ENCODE data around the gene SIX2. TPM values are rescaled to one million over a fixed set of nuclear protein-coding genes. Genes with fewer than 3 reads are reported as not detected.

The SIX2 gene
- total and polyA plus RNA-seq, 8 donors, result 2.8 to 6.2 (median 3.6) TPM

DNA sequence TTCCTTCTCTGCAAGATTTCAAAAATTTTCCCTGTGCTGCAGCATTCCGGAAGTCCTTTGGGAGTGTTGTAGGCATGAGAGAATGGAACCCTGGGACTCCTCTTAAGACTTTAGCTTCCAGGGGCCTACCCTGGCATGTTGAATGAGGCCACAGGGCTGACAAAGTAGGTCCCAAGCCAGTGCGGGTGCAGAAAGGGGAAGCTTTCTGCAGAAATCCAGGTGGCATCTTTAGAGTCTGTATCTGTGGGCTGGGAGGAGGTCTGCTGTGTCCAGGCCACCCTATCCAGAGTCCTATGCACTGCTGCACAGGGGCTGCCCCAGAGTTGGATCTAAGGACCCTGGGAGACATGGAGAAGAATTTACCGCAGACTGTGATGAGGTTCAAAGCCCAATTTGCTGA, 1.9 kb upstream of the SIX2 start:
- Histone ChIP-seq H3K4me3 (no peak overlapping the region), H3K27ac (no peak overlapping the region), H3K27me3 (peaks cover 0 to 7% (median 0%) of the 10 kb centered on the region in 4 donors), H3K9me3 (no peaks in the 10 kb centered on the region), H3K4me1 (peaks cover 0 to 16% (median 8%) of the 10 kb centered on the region in 3 donors), H3K36me3 (no peaks in the 10 kb centered on the region)
- FAIRE-seq, result no peak
- ATAC-seq, result no peak
- DNase-seq, result peak in 1 of 6 donors; percentile 12
- intact Hi-C loops (cut with DNase I), result no loop called here
- 87 to 90% methylated on average over 3 of the region's 3 CpGs for WGBS, 2 donors
- TF ChIP-seq, protein P1, sequence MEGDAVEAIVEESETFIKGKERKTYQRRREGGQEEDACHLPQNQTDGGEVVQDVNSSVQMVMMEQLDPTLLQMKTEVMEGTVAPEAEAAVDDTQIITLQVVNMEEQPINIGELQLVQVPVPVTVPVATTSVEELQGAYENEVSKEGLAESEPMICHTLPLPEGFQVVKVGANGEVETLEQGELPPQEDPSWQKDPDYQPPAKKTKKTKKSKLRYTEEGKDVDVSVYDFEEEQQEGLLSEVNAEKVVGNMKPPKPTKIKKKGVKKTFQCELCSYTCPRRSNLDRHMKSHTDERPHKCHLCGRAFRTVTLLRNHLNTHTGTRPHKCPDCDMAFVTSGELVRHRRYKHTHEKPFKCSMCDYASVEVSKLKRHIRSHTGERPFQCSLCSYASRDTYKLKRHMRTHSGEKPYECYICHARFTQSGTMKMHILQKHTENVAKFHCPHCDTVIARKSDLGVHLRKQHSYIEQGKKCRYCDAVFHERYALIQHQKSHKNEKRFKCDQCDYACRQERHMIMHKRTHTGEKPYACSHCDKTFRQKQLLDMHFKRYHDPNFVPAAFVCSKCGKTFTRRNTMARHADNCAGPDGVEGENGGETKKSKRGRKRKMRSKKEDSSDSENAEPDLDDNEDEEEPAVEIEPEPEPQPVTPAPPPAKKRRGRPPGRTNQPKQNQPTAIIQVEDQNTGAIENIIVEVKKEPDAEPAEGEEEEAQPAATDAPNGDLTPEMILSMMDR (IDR thresholded peaks at IDR 0.05), result no peak

DNA sequence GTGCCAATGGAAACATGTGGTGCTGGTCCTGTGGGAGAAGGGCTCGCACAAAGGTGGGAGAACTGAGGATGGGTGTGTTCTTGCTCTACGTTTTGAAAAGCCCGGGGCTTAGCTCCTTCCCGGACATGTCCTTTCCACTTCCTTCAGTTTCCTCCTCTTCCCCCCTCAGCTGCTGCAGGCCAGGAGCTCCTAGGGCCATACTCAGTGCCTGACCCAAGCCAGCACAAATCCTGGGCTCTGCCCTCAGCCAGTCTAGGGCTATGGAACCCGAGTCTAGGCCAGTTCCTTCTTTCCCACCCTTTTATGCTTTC, 1.4 kb upstream of the SIX2 start:
- Histone ChIP-seq H3K4me3 (peak overlapping the region in 3 of 4 donors; percentile 33 to 62 (median 48)), H3K4me1 (peaks cover 0 to 16% (median 8%) of the 10 kb centered on the region in 3 donors), H3K36me3 (no peaks in the 10 kb centered on the region), H3K27me3 (peaks cover 0 to 7% (median 0%) of the 10 kb centered on the region in 4 donors), H3K27ac (no peak overlapping the region), H3K9me3 (no peaks in the 10 kb centered on the region)
- FAIRE-seq (no peak), ATAC-seq (no peak), DNase-seq (no peak)
- intact Hi-C loops (cut with DNase I), result no loop called here
- WGBS, 2 donors, result 37 to 46% methylated on average over 5 of the region's 5 CpGs
- TF ChIP-seq, protein P1 (IDR thresholded peaks at IDR 0.05), result no peak

DNA sequence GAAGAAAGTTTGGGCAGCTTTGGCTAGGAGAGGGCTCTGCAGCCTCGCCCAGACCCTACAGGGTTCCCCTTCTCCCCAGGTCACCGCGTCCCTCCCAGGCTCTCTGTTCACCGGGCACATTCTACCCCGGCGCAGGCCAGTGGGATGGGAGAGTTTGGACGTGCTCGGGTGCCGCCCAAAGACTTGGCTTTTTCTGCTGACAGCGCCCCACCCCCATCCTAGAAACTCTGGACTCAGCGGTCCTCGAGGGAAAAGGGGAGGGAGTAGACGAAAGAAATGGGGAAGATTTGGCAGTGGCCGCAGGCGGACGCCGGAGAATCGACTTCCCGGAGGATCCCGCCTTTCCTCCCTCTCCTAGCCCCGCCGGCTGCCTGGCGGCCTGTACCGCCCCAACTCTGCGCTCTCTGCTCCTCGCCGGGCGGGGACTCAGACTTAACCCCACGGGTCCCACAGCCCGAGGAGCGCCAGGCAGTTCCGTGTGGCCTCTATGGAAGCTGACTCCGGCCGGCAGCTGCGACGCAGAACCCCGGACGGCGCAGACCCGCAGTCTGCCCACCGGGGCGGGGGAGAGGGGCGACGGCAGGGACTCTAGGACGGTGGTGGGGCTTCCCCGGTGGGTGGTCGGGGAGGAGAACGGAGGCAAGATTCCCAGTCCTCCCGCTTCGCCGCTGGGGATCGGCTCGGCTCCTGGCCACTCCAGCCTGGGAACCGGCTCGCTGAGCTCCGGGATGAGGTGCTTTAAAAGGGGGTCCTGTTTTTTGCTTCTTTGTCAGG, 863 bp upstream of the SIX2 start:
- no peak for FAIRE-seq
- TF ChIP-seq, protein P1 (IDR thresholded peaks at IDR 0.05), result no peak
- WGBS, 2 donors, result 4% methylated on average over 50 to 56 of the region's 56 CpGs
- Histone ChIP-seq H3K4me3 (peak overlapping the region; percentile 13 to 62 (median 40)), H3K27ac (peak overlapping the region in 3 of 4 donors; percentile 32 to 64 (median 63)), H3K36me3 (no peaks in the 10 kb centered on the region), H3K27me3 (peaks cover 0 to 7% (median 0%) of the 10 kb centered on the region in 4 donors), H3K4me1 (peaks cover 0 to 16% (median 8%) of the 10 kb centered on the region in 3 donors), H3K9me3 (no peaks in the 10 kb centered on the region)
- peak; percentile 67 to 86 (median 75) for DNase-seq
- intact Hi-C loops (cut with DNase I), result no loop called here
- peak; percentile 55 to 65 (median 56) for ATAC-seq

DNA sequence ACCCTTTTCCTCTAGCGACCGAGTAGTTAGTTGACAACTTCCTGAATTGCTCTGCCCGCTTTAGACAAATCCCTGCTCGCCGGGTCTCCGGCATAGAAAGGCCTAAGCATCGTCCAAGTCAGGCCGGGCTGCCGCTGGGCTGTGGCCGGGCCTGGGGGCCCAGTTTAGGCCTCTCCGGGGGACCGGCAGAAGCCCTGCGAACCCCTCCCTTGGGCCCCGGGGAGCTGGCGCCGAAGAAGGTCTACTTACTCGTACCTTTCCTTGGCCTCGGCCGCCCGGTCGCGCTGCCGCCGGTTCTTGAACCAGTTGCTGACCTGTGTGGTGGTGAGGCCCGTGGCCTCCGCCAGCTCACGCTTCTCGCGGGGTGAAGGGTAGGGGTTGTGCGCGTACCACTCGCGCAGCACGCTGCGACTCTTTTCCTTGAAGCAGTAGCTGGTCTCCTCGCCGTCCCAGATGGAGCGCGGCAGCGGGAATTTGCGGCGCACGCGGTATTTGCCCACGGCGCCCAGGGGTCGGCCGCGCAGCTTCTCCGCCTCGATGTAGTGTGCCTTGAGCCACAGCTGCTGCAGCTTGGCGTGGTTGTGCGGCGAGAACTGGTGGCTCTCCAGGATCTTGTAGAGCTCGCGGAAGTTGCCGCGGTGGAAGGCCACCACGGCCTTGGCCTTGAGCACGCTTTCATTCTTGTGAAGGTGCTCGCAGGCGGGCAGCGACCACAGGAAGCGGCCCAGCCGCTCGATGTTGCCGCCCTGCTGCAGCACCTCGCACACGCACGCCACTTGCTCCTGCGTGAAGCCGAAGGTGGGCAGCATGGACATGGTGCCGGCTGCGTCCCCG, 739 bp downstream of the SIX2 start:
- H3K27me3 ChIP-seq, result peaks cover 0 to 4% (median 0%) of the 10 kb centered on the region in 4 donors
- no peaks in the 10 kb centered on the region for H3K36me3 ChIP-seq
- TF ChIP-seq, protein P1 (IDR thresholded peaks at IDR 0.05), result no peak
- intact Hi-C loops (cut with DNase I), result no loop called here
- no peaks in the 10 kb centered on the region for H3K9me3 ChIP-seq
- peak overlapping the region; percentile 3 to 62 (median 38) for H3K4me3 ChIP-seq
- FAIRE-seq, result no peak
- peak overlapping the region; percentile 16 to 71 (median 55) for H3K27ac ChIP-seq
- peaks cover 0 to 13% (median 3%) of the 10 kb centered on the region in 3 donors for H3K4me1 ChIP-seq
- peak in 3 of 4 donors; percentile 1 to 16 (median 1) for ATAC-seq
- peak; percentile 36 to 83 (median 64) for DNase-seq
- 12 to 18% methylated on average over 74 to 75 of the region's 75 CpGs for WGBS, 2 donors
